HEK293 (cell line): Measurements from ENCODE around the gene CSMD2.

Experiments used
- GLI4 ChIP-seq: fragments of 450-650 bp; formaldehyde crosslinking; IDR thresholded peaks from 2 replicates; pipeline ENCODE4 v1.5.1; 2016; ENCODE audit warnings: missing biosample characterization, missing genetic modification characterization
- GLIS2 ChIP-seq: fragments of 450-650 bp; formaldehyde crosslinking; IDR thresholded peaks from 2 replicates; pipeline ENCODE4 v1.5.1; 2016; ENCODE audit warnings: missing biosample characterization, missing genetic modification characterization
- RBAK ChIP-seq: fragments of 450-650 bp; formaldehyde crosslinking; IDR thresholded peaks from 2 replicates; pipeline ENCODE4 v1.5.1; 2016; ENCODE audit warnings: missing biosample characterization, missing genetic modification characterization
- SALL2 ChIP-seq: fragments of 450-650 bp; formaldehyde crosslinking; IDR thresholded peaks from 2 replicates; pipeline ENCODE4 v1.5.0; 2017; ENCODE audit warnings: missing biosample characterization, mild to moderate bottlenecking, missing genetic modification characterization, borderline replicate concordance
- YY2 ChIP-seq: fragments of 450-650 bp; formaldehyde crosslinking; IDR thresholded peaks from 2 replicates; pipeline ENCODE4 v1.5.1; 2016; ENCODE audit warnings: missing biosample characterization, missing genetic modification characterization
- ZBTB20 ChIP-seq: fragments of 450-650 bp; formaldehyde crosslinking; IDR thresholded peaks from 2 replicates; pipeline ENCODE4 v1.5.1; 2016; ENCODE audit warnings: missing biosample characterization, missing genetic modification characterization
- ZBTB21 ChIP-seq: fragments of 450-650 bp; formaldehyde crosslinking; IDR thresholded peaks from 2 replicates; pipeline ENCODE4 v1.5.1; 2017; ENCODE audit warnings: missing biosample characterization, missing genetic modification characterization
- ZBTB8A ChIP-seq: fragments of 450-650 bp; formaldehyde crosslinking; IDR thresholded peaks from 2 replicates; pipeline ENCODE4 v1.5.1; 2016; ENCODE audit warnings: missing biosample characterization, missing genetic modification characterization
- ZFHX2 ChIP-seq: fragments of 450-650 bp; formaldehyde crosslinking; conservative IDR thresholded peaks from 2 replicates; pipeline ENCODE4 v1.5.1; 2016; ENCODE audit warnings: missing biosample characterization, missing genetic modification characterization
- ZFP41 ChIP-seq: fragments of 450-650 bp; formaldehyde crosslinking; IDR thresholded peaks from 2 replicates; pipeline ENCODE4 v1.5.1; 2016; ENCODE audit warnings: missing biosample characterization, missing genetic modification characterization, borderline replicate concordance
- ZIC2 ChIP-seq: fragments of 450-650 bp; formaldehyde crosslinking; IDR thresholded peaks from 2 replicates; pipeline ENCODE4 v1.5.1; 2016; ENCODE audit warnings: missing biosample characterization, missing genetic modification characterization
- ZNF155 ChIP-seq: fragments of 450-650 bp; formaldehyde crosslinking; IDR thresholded peaks from 2 replicates; pipeline ENCODE4 v1.5.1; 2016; ENCODE audit warnings: missing biosample characterization, missing genetic modification characterization
- ZNF324 ChIP-seq: fragments of 450-650 bp; formaldehyde crosslinking; IDR thresholded peaks from 2 replicates; pipeline ENCODE4 v1.5.1; 2016; ENCODE audit warnings: missing biosample characterization, missing genetic modification characterization
- ZNF350 ChIP-seq: fragments of 450-650 bp; formaldehyde crosslinking; IDR thresholded peaks from 2 replicates; pipeline ENCODE4 v1.5.0; 2017; ENCODE audit warnings: missing biosample characterization, mild to moderate bottlenecking, missing genetic modification characterization
- ZNF37A ChIP-seq: fragments of 450-650 bp; IDR thresholded peaks from 2 replicates; pipeline ENCODE4 v1.5.1; 2018; ENCODE audit warnings: missing biosample characterization, missing genetic modification characterization
- ZNF394 ChIP-seq: fragments of 450-650 bp; formaldehyde crosslinking; IDR thresholded peaks from 2 replicates; pipeline ENCODE4 v1.5.1; 2016; ENCODE audit warnings: missing biosample characterization, missing genetic modification characterization, mild to moderate bottlenecking, moderate library complexity, borderline replicate concordance
- ZNF48 ChIP-seq: fragments of 450-650 bp; formaldehyde crosslinking; IDR thresholded peaks from 2 replicates; pipeline ENCODE4 v1.5.1; 2016; ENCODE audit warnings: missing biosample characterization, missing genetic modification characterization
- ZNF561 ChIP-seq: fragments of 450-650 bp; IDR thresholded peaks from 2 replicates; pipeline ENCODE4 v1.5.1; 2018; ENCODE audit warnings: missing biosample characterization, missing genetic modification characterization, borderline replicate concordance
- ZNF624 ChIP-seq: fragments of 450-650 bp; formaldehyde crosslinking; IDR thresholded peaks from 2 replicates; pipeline ENCODE4 v1.5.1; 2017; ENCODE audit warnings: missing biosample characterization, missing genetic modification characterization
- ZNF768 ChIP-seq: fragments of 450-650 bp; formaldehyde crosslinking; IDR thresholded peaks from 2 replicates; pipeline ENCODE4 v1.5.1; 2018; ENCODE audit warnings: missing biosample characterization, mild to moderate bottlenecking, missing genetic modification characterization
- ZSCAN16 ChIP-seq: fragments of 450-650 bp; formaldehyde crosslinking; IDR thresholded peaks from 2 replicates; pipeline ENCODE4 v1.5.1; 2016; ENCODE audit warnings: missing biosample characterization, missing genetic modification characterization
- ZXDB ChIP-seq: fragments of 450-650 bp; formaldehyde crosslinking; IDR thresholded peaks from 2 replicates; pipeline ENCODE4 v1.5.1; 2016; ENCODE audit warnings: missing biosample characterization, missing genetic modification characterization
- TF ChIP-seq, protein P1 (sequence below): fragments of 450-650 bp; formaldehyde crosslinking; IDR thresholded peaks from 2 replicates; pipeline ENCODE4 v1.5.1; 2016; ENCODE audit warnings: missing biosample characterization, missing genetic modification characterization
- TF ChIP-seq, protein P2 (sequence below): fragments of 450-650 bp; formaldehyde crosslinking; IDR thresholded peaks from 2 replicates; pipeline ENCODE4 v1.5.1; 2016; ENCODE audit warnings: missing biosample characterization, missing genetic modification characterization
- TF ChIP-seq, protein P3 (sequence below): fragments of 450-650 bp; formaldehyde crosslinking; IDR thresholded peaks from 2 replicates; pipeline ENCODE4 v1.5.1; 2016; ENCODE audit warnings: missing biosample characterization, missing genetic modification characterization
- TF ChIP-seq, protein P4 (sequence below): fragments of 450-650 bp; formaldehyde crosslinking; IDR thresholded peaks from 2 replicates; pipeline ENCODE4 v1.5.1; 2016; ENCODE audit warnings: missing biosample characterization, missing genetic modification characterization
- TF ChIP-seq, protein P5 (sequence below): fragments of 450-650 bp; formaldehyde crosslinking; IDR thresholded peaks from 2 replicates; pipeline ENCODE4 v1.5.1; 2016; ENCODE audit warnings: missing biosample characterization, missing genetic modification characterization
- TF ChIP-seq, protein P6 (sequence below): fragments of 450-650 bp; formaldehyde crosslinking; IDR thresholded peaks from 2 replicates; pipeline ENCODE4 v1.5.1; 2016; ENCODE audit warnings: missing biosample characterization, missing genetic modification characterization, low read depth

CSMD2 gene

DNA sequence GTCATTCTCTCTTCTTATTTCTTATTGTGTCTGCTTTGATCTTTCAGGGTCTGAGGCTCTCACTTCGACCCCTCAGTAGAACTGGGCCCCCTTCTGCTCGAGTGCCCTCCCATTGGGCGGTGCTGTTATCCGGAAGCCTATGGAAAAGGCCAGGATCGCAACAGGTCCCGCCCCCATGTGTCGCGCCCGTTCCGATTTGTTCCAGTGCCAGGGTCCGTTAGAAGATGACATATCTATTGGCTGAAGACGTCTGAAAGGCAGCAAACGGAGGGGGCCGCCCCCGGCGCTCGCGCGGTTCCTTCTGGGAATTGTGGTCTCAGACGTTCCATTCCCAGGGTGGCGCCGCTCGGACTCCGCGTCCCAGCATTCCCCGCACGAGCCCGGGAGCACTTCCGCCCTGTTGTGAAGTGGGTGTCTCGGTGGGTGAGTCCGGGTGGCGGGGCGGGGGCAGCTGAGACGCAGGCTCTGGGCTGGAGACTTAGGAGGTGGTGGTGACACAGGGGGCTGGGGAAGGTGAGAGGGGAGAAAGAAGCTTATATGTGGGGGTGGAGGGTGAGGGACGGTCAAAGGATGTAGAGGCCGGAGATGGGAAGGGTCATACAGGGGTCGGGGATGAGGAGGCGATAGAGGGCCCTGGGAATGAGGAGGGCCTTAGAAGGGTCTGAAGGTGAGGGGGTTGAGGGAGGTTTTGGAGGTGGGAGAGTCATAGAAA, 692.6 kb downstream of the CSMD2 start, which contains the start of gene ZSCAN20 (continued):
- TF ChIP-seq, protein P1, sequence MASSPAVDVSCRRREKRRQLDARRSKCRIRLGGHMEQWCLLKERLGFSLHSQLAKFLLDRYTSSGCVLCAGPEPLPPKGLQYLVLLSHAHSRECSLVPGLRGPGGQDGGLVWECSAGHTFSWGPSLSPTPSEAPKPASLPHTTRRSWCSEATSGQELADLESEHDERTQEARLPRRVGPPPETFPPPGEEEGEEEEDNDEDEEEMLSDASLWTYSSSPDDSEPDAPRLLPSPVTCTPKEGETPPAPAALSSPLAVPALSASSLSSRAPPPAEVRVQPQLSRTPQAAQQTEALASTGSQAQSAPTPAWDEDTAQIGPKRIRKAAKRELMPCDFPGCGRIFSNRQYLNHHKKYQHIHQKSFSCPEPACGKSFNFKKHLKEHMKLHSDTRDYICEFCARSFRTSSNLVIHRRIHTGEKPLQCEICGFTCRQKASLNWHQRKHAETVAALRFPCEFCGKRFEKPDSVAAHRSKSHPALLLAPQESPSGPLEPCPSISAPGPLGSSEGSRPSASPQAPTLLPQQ (tag by site-specific recombination) = peak; percentile 10; the same call in 1 of the 2 replicates
- TF ChIP-seq ZFHX2 (tag by site-specific recombination) (peak; percentile 96), ZNF37A (tag by site-specific recombination) (no peak), ZIC2 (tag by site-specific recombination) (peak; percentile 84), GLIS2 (peak; percentile 97), ZNF324 (tag by site-specific recombination) (peak; percentile 39; the same call in 1 of the 2 replicates), ZBTB8A (no peak), ZNF561 (tag by site-specific recombination) (peak; percentile 46; the same call in 1 of the 2 replicates), ZNF394 (no peak; the same call in 1 of the 2 replicates), ZBTB21 (tag by site-specific recombination) (peak; percentile 37; the same call in 1 of the 2 replicates), ZBTB20 (tag by site-specific recombination) (peak; percentile 100), SALL2 (no peak), ZNF768 (tag by site-specific recombination) (no peak; the same call in 1 of the 2 replicates), YY2 (tag by site-specific recombination) (0 out of 2 replicates have a peak, but pooled peaks have one; percentile 24), ZNF624 (tag by site-specific recombination) (no peak), ZNF155 (tag by site-specific recombination) (no peak), RBAK (tag by site-specific recombination) (no peak), ZSCAN16 (tag by site-specific recombination) (no peak), ZXDB (peak; percentile 71), ZNF48 (tag by site-specific recombination) (no peak), ZNF350 (tag by site-specific recombination) (no peak), ZFP41 (tag by site-specific recombination) (no peak), GLI4 (no peak)
- TF ChIP-seq, protein P2, sequence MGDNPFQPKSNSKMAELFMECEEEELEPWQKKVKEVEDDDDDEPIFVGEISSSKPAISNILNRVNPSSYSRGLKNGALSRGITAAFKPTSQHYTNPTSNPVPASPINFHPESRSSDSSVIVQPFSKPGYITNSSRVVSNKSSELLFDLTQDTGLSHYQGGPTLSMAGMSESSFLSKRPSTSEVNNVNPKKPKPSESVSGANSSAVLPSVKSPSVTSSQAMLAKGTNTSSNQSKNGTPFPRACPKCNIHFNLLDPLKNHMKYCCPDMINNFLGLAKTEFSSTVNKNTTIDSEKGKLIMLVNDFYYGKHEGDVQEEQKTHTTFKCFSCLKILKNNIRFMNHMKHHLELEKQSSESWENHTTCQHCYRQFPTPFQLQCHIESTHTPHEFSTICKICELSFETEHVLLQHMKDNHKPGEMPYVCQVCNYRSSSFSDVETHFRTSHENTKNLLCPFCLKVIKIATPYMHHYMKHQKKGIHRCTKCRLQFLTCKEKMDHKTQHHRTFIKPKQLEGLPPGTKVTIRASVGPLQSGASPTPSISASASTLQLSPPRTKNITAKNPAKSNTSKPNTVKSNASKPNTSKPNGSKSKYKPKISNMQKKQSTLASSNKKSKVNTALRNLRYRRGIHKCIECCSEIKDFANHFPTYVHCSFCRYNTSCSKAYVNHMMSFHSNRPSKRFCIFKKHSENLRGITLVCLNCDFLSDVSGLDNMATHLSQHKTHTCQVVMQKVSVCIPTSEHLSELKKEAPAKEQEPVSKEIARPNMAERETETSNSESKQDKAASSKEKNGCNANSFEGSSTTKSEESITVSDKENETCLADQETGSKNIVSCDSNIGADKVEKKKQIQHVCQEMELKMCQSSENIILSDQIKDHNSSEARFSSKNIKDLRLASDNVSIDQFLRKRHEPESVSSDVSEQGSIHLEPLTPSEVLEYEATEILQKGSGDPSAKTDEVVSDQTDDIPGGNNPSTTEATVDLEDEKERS (tag by site-specific recombination) = no peak
- TF ChIP-seq, protein P3, sequence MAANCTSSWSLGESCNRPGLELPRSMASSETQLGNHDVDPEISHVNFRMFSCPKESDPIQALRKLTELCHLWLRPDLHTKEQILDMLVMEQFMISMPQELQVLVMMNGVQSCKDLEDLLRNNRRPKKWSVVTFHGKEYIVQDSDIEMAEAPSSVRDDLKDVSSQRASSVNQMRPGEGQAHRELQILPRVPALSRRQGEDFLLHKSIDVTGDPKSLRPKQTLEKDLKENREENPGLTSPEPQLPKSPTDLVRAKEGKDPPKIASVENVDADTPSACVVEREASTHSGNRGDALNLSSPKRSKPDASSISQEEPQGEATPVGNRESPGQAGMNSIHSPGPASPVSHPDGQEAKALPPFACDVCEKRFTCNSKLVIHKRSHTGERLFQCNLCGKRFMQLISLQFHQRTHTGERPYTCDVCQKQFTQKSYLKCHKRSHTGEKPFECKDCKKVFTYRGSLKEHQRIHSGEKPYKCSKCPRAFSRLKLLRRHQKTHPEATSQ (tag by site-specific recombination) = no peak
- TF ChIP-seq, protein P4, sequence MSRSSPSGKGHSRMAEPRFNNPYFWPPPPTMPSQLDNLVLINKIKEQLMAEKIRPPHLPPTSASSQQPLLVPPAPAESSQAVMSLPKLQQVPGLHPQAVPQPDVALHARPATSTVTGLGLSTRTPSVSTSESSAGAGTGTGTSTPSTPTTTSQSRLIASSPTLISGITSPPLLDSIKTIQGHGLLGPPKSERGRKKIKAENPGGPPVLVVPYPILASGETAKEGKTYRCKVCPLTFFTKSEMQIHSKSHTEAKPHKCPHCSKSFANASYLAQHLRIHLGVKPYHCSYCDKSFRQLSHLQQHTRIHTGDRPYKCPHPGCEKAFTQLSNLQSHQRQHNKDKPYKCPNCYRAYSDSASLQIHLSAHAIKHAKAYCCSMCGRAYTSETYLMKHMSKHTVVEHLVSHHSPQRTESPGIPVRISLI (tag by site-specific recombination) = no peak
- TF ChIP-seq, protein P5, sequence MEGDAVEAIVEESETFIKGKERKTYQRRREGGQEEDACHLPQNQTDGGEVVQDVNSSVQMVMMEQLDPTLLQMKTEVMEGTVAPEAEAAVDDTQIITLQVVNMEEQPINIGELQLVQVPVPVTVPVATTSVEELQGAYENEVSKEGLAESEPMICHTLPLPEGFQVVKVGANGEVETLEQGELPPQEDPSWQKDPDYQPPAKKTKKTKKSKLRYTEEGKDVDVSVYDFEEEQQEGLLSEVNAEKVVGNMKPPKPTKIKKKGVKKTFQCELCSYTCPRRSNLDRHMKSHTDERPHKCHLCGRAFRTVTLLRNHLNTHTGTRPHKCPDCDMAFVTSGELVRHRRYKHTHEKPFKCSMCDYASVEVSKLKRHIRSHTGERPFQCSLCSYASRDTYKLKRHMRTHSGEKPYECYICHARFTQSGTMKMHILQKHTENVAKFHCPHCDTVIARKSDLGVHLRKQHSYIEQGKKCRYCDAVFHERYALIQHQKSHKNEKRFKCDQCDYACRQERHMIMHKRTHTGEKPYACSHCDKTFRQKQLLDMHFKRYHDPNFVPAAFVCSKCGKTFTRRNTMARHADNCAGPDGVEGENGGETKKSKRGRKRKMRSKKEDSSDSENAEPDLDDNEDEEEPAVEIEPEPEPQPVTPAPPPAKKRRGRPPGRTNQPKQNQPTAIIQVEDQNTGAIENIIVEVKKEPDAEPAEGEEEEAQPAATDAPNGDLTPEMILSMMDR = no peak
- TF ChIP-seq, protein P6, sequence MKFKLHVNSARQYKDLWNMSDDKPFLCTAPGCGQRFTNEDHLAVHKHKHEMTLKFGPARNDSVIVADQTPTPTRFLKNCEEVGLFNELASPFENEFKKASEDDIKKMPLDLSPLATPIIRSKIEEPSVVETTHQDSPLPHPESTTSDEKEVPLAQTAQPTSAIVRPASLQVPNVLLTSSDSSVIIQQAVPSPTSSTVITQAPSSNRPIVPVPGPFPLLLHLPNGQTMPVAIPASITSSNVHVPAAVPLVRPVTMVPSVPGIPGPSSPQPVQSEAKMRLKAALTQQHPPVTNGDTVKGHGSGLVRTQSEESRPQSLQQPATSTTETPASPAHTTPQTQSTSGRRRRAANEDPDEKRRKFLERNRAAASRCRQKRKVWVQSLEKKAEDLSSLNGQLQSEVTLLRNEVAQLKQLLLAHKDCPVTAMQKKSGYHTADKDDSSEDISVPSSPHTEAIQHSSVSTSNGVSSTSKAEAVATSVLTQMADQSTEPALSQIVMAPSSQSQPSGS (tag by site-specific recombination) = no peak
